HEK293 (cell line): ENCODE data around the gene HIKESHI.
A peak's percentile ranks its signal among the peaks of the same experiment; 100 is the strongest.

Experiments
- CTCF ChIA-PET: fragments of 350-600 bp; formaldehyde crosslinking; extraction: SDS; loops from one replicate; lab custom pipeline; 2021; ENCODE audit warnings: antibody characterized with exemption; lab: Yijun Ruan, JAX
- POLR2A ChIA-PET: fragments of 300-600 bp; formaldehyde crosslinking; extraction: SDS; loops from one replicate; lab custom pipeline; 2020; ENCODE audit warnings: antibody characterized with exemption, inconsistent platforms; lab: Yijun Ruan, JAX
- H3K27ac ChIP-seq: fragments of 200-500 bp; sonication (Bioruptor generic); 2 replicates; pipeline ENCODE4 v1.5.1; 2014; ENCODE audit warnings: low read depth, low read length, control low read depth, inconsistent platforms; ENCODE audit errors: extremely low read depth
- H3K36me3 ChIP-seq, 2 experiments: fragments of 200-500 bp in 1 of 2; sonication (Bioruptor generic) in 1 of 2; 1 replicate in 1 of 2; 2 replicates in 1 of 2; pipeline ENCODE4 v1.5.1; 2014 to 2017; ENCODE audit warnings: inconsistent platforms in 2 of 2, low read length in 2 of 2; ENCODE audit not compliant: control insufficient read depth in 2 of 2, insufficient read depth in 1 of 2
- H3K4me1 ChIP-seq: fragments of 200-500 bp; sonication (Bioruptor generic); 2 replicates; pipeline ENCODE4 v1.5.1; 2014; ENCODE audit warnings: mild to moderate bottlenecking, low read length, inconsistent platforms; ENCODE audit not compliant: control insufficient read depth, insufficient read depth
- H3K4me3 ChIP-seq: 2 replicates; pipeline ENCODE4 v1.5.1; 2011; ENCODE audit warnings: low read depth, mild to moderate bottlenecking, control low read depth, low read length, moderate library complexity
- H3K9me3 ChIP-seq: fragments of 200-500 bp; sonication (Bioruptor generic); 2 replicates; pipeline ENCODE4 v1.5.1; 2014; ENCODE audit warnings: low read depth, low read length, inconsistent platforms; ENCODE audit not compliant: control insufficient read depth, insufficient read depth
- CTCF ChIP-seq: fragments of 450-650 bp; formaldehyde crosslinking; IDR thresholded peaks from 2 replicates; pipeline ENCODE4 v1.5.1; 2016; ENCODE audit warnings: missing biosample characterization, missing genetic modification characterization
- FEZF1 ChIP-seq: fragments of 450-650 bp; formaldehyde crosslinking; IDR thresholded peaks from 2 replicates; pipeline ENCODE4 v1.5.1; 2016; ENCODE audit warnings: missing biosample characterization, missing genetic modification characterization
- KLF16 ChIP-seq: fragments of 450-650 bp; formaldehyde crosslinking; IDR thresholded peaks from 2 replicates; pipeline ENCODE4 v1.5.1; 2017; ENCODE audit warnings: missing biosample characterization, missing genetic modification characterization
- KLF8 ChIP-seq: fragments of 450-650 bp; formaldehyde crosslinking; IDR thresholded peaks from 2 replicates; pipeline ENCODE4 v1.5.1; 2016; ENCODE audit warnings: missing biosample characterization, missing genetic modification characterization
- MYNN ChIP-seq: fragments of 450-650 bp; formaldehyde crosslinking; IDR thresholded peaks from 2 replicates; pipeline ENCODE4 v1.5.1; 2016; ENCODE audit warnings: missing biosample characterization, missing genetic modification characterization, borderline replicate concordance
- TCF7L2 ChIP-seq: IDR thresholded peaks from 2 replicates; pipeline ENCODE4 v1.6.1; 2011; ENCODE audit warnings: low read depth, mild to moderate bottlenecking, inconsistent platforms, low read length, moderate library complexity, borderline replicate concordance
- TRIM28 ChIP-seq: IDR thresholded peaks from 2 replicates; pipeline ENCODE4 v1.6.1; 2011; ENCODE audit warnings: low read length, control low read depth, borderline replicate concordance
- ZFP41 ChIP-seq: fragments of 450-650 bp; formaldehyde crosslinking; IDR thresholded peaks from 2 replicates; pipeline ENCODE4 v1.5.1; 2016; ENCODE audit warnings: missing biosample characterization, missing genetic modification characterization, borderline replicate concordance
- ZNF140 ChIP-seq: fragments of 450-650 bp; formaldehyde crosslinking; IDR thresholded peaks from 2 replicates; pipeline ENCODE4 v1.5.1; 2016; ENCODE audit warnings: missing biosample characterization, missing genetic modification characterization
- ZNF146 ChIP-seq: fragments of 450-650 bp; formaldehyde crosslinking; IDR thresholded peaks from 2 replicates; pipeline ENCODE4 v1.5.1; 2016; ENCODE audit warnings: missing biosample characterization, missing genetic modification characterization
- ZNF148 ChIP-seq: fragments of 450-650 bp; formaldehyde crosslinking; IDR thresholded peaks from 2 replicates; pipeline ENCODE4 v1.5.0; 2017; ENCODE audit warnings: missing biosample characterization, missing genetic modification characterization, borderline replicate concordance
- ZNF157 ChIP-seq: fragments of 450-650 bp; formaldehyde crosslinking; IDR thresholded peaks from 2 replicates; pipeline ENCODE4 v1.5.1; 2016; ENCODE audit warnings: missing biosample characterization, missing genetic modification characterization
- ZNF174 ChIP-seq: fragments of 450-650 bp; formaldehyde crosslinking; IDR thresholded peaks from 2 replicates; pipeline ENCODE4 v1.5.0; 2017; ENCODE audit warnings: missing biosample characterization, mild to moderate bottlenecking, missing genetic modification characterization
- ZNF2 ChIP-seq: fragments of 450-650 bp; formaldehyde crosslinking; IDR thresholded peaks from 2 replicates; pipeline ENCODE4 v1.5.1; 2016; ENCODE audit warnings: missing biosample characterization, missing genetic modification characterization
- ZNF23 ChIP-seq: fragments of 450-650 bp; formaldehyde crosslinking; IDR thresholded peaks from 2 replicates; pipeline ENCODE4 v1.5.1; 2016; ENCODE audit warnings: missing biosample characterization, missing genetic modification characterization, borderline replicate concordance
- ZNF26 ChIP-seq: fragments of 450-650 bp; formaldehyde crosslinking; IDR thresholded peaks from 2 replicates; pipeline ENCODE4 v1.5.1; 2016; ENCODE audit warnings: missing biosample characterization, missing genetic modification characterization
- ZNF274 ChIP-seq, 2 experiments: fragments of 200-500 bp in 1 of 2; fragments of 450-650 bp in 1 of 2; sonication (Bioruptor generic) in 1 of 2; formaldehyde crosslinking in 1 of 2; IDR thresholded peaks; 2 replicates each; pipeline versions ENCODE4 v1.5.1 to v1.6.1; 2014 to 2016; ENCODE audit warnings: borderline replicate concordance in 1 of 2, inconsistent platforms in 1 of 2, low read length in 1 of 2, missing biosample characterization in 1 of 2, missing genetic modification characterization in 1 of 2
- ZNF280D ChIP-seq: fragments of 450-650 bp; formaldehyde crosslinking; IDR thresholded peaks from 2 replicates; pipeline ENCODE4 v1.5.1; 2016; ENCODE audit warnings: missing biosample characterization, missing genetic modification characterization
- ZNF362 ChIP-seq: fragments of 450-650 bp; formaldehyde crosslinking; IDR thresholded peaks from 2 replicates; pipeline ENCODE4 v1.5.1; 2016; ENCODE audit warnings: missing biosample characterization, missing genetic modification characterization
- ZNF48 ChIP-seq: fragments of 450-650 bp; formaldehyde crosslinking; IDR thresholded peaks from 2 replicates; pipeline ENCODE4 v1.5.1; 2016; ENCODE audit warnings: missing biosample characterization, missing genetic modification characterization
- ZNF513 ChIP-seq: fragments of 450-650 bp; IDR thresholded peaks from 2 replicates; pipeline ENCODE4 v1.5.1; 2018; ENCODE audit warnings: missing biosample characterization, missing genetic modification characterization
- ZNF580 ChIP-seq: fragments of 450-650 bp; formaldehyde crosslinking; IDR thresholded peaks from 2 replicates; pipeline ENCODE4 v1.5.1; 2016; ENCODE audit warnings: missing biosample characterization, missing genetic modification characterization
- ZNF654 ChIP-seq: fragments of 450-650 bp; formaldehyde crosslinking; IDR thresholded peaks from 2 replicates; pipeline ENCODE4 v1.5.1; 2016; ENCODE audit warnings: low read depth, missing biosample characterization, missing genetic modification characterization
- ZNF701 ChIP-seq: fragments of 450-650 bp; formaldehyde crosslinking; IDR thresholded peaks from 2 replicates; pipeline ENCODE4 v1.5.1; 2016; ENCODE audit warnings: missing biosample characterization, missing genetic modification characterization

Gene HIKESHI

GRCh38 chr11:86291466-86292262 lies 10.4 kb upstream of the HIKESHI start:
- Histone ChIP-seq H3K4me3 (no peak overlapping the region), H3K27ac (no peak overlapping the region), H3K36me3 (no peaks in the 10 kb centered on the region), H3K4me1 (no peaks in the 10 kb centered on the region), H3K9me3 (no peaks in the 10 kb centered on the region)
- ChIA-PET POLR2A (interaction anchor here (0.7 kb wide), 1 partner anchor 168 kb away, joined by 3 read pairs; no protein-coding TSS in a partner anchor), CTCF (interaction anchor here (0.6 to 2.2 kb wide), 21 partner anchors 8 to 914 kb away, joined by 3 to 13 read pairs (median 3); partner anchors contain the start of genes CCDC83 and HIKESHI)
- TF ChIP-seq ZNF280D (tag by site-specific recombination) (no peak), ZNF148 (tag by site-specific recombination) (no peak), ZNF23 (tag by site-specific recombination) (no peak), ZNF146 (tag by site-specific recombination) (no peak), CTCF (tag by site-specific recombination) (peak; percentile 33; the same call in 1 of the 2 replicates), FEZF1 (tag by site-specific recombination) (no peak), ZNF48 (tag by site-specific recombination) (no peak), ZNF513 (no peak), ZNF2 (tag by site-specific recombination) (0 out of 2 replicates have a peak, but pooled peaks have one; percentile 20), ZNF362 (tag by site-specific recombination) (peak; percentile 71; the same call in 1 of the 2 replicates), KLF16 (tag by site-specific recombination) (no peak), TCF7L2 (no peak), ZNF654 (tag by site-specific recombination) (peak; percentile 87), ZFP41 (tag by site-specific recombination) (no peak), KLF8 (tag by site-specific recombination) (0 out of 2 replicates have a peak, but pooled peaks have one; percentile 22), ZNF157 (no peak), TRIM28 (no peak), MYNN (tag by site-specific recombination) (no peak), ZNF274 (IDR thresholded peaks at IDR 0.05; ENCODE audit: low read length) (no peak), ZNF274 (tag by site-specific recombination; IDR thresholded peaks at IDR 0.05; ENCODE audit: borderline replicate concordance) (no peak), ZNF701 (tag by site-specific recombination) (no peak), ZNF174 (tag by site-specific recombination) (no peak), ZNF580 (tag by site-specific recombination) (no peak), ZNF26 (tag by site-specific recombination) (no peak), ZNF140 (tag by site-specific recombination) (no peak)
